Measurements from ENCODE around the gene RIPOR1.

DNA sequence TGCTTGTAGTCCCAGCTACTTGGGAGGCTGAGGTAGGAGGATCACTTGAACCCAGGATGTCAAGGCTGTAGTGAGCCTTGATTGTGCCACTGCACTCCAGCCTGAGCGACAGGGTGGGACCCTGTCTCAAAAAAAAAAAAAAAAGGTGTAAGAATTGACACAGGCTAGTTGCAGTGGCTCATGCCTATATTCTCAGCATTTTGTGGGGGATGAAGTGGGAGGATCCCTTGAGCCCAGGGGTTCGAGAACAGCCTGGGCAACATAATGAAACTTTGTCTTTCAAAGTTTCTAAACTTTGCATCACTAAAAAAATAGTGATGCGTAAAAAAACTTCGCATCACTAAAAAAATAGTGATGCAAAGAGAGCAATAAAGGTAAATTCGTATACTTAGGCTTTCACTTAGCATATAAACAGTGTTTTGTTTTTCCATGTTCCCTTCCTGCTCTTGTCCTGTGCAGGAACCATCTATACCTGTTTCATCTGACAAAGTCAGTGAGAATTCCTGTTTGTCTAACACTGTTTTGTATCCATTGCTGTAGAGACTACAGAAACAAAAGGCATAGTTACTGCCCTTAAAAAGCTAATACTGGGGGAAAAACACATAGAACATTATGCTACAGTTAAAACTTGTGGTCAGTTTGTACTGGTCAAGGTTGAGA, 65.8 kb downstream of the RIPOR1 start:
- TF ChIP-seq, protein P1, sequence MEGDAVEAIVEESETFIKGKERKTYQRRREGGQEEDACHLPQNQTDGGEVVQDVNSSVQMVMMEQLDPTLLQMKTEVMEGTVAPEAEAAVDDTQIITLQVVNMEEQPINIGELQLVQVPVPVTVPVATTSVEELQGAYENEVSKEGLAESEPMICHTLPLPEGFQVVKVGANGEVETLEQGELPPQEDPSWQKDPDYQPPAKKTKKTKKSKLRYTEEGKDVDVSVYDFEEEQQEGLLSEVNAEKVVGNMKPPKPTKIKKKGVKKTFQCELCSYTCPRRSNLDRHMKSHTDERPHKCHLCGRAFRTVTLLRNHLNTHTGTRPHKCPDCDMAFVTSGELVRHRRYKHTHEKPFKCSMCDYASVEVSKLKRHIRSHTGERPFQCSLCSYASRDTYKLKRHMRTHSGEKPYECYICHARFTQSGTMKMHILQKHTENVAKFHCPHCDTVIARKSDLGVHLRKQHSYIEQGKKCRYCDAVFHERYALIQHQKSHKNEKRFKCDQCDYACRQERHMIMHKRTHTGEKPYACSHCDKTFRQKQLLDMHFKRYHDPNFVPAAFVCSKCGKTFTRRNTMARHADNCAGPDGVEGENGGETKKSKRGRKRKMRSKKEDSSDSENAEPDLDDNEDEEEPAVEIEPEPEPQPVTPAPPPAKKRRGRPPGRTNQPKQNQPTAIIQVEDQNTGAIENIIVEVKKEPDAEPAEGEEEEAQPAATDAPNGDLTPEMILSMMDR (IDR thresholded peaks at IDR 0.05; ENCODE audit: low read depth, low read length, poor library complexity, severe bottlenecking) = no peak
- no peak for TF ChIP-seq EZH2phosphoT487 (IDR thresholded peaks at IDR 0.05; ENCODE audit: borderline replicate concordance, low read length)
